Neural cell (in vitro differentiated cells): ENCODE data around the gene EVL.

Experiments used
- EZH2 ChIP-seq: fragments of 200-600, 300-800 bp; shearing (Covaris generic), sonication (generic); IDR thresholded peaks from 2 replicates; pipeline ENCODE4 v1.6.1; 2014; ENCODE audit warnings: antibody characterized with exemption, low read length, borderline replicate concordance, mild to moderate bottlenecking; ENCODE audit not compliant: insufficient read depth, poor library complexity, severe bottlenecking
- POLR2AphosphoS5 ChIP-seq: IDR thresholded peaks from 2 replicates; pipeline ENCODE4 v1.6.1; 2012

DNA sequence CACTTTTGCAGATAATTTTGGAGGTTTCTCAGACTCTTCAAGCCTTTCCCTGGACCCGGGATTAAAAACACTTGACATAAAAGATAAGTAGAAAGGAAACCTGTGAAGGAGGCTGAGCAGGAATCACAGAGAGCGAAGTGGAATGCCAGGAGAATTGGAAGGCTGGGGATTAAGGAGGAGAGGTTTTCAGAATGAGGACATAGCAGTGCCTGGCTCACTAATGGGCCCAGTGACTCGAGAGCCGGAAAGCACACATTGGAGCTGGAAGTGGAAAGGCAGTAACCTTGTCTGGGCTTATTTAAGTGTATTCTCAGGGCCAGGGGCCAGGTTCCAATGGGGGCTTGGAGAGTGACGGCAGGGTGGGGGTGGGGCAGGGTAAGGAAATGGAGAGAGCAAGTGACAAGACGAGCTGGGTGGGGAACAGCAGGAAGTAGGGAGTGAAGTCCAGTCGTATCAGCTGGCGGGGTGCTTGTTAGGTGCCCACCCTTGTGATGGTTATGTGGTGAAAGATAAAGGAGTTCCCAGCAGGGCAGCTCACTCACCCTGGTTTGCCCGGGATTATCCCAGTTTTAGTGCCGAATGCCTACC, 13.1 kb downstream of the EVL start:
- no peak for TF ChIP-seq POLR2AphosphoS5
- TF ChIP-seq EZH2: no peak
